GM21360 (cell line): ENCODE results near the gene OTOS.

Source experiments
- ATAC-seq: cut with Tn5 transposase; IDR thresholded peaks from one replicate; pipeline ENCODE4 v1.9.1; 2021; ENCODE audit warnings: mild to moderate bottlenecking, moderate library complexity; ENCODE audit not compliant: unreplicated experiment

OTOS gene

DNA sequence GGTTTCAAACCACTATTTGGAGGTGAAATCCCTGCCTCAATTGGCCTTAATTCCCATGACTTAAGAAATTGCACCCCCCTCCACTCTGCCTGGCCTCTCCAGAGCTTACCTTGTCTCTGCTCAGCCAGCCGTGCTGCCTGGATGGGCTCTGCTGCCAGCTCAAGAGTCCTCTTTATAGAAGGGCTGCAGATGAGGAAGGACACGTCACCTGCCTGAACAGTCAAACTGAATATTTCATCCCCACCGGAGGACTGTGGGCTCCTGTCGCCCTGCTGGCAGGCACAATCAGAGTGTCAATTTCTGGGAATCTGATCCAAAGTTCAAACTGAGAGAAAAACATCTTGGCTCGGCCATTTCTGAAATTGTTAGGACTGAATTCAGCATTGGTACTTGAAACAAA lies at the start of gene OTOS:
Gene OTOS, minus strand, starts transcription at position 148 of the 400 bp plus-strand sequence. CDS start 332 bp downstream, outside the sequence.
- ATAC-seq, result no peak

DNA sequence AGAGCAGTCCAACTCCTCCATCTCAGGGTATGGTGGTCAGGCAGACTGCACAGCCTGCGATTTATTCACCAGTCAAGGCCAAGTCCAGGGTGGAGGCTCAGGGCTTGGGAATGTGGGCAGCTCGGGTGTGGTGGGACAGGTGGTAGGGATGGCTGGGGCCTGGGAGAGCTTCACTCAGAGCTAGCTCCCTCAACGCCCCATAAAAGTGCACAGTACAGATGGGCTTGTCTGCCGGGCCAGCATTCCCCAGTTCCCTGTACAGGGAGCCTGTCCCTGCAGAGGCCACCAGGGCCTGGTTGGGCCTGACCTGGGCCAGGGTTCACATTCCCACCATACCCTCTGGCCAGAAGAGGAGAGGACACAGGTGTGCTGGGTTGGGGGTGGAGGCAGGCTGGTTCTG lies 49.2 kb upstream of the OTOS start:
- no peak for ATAC-seq

DNA sequence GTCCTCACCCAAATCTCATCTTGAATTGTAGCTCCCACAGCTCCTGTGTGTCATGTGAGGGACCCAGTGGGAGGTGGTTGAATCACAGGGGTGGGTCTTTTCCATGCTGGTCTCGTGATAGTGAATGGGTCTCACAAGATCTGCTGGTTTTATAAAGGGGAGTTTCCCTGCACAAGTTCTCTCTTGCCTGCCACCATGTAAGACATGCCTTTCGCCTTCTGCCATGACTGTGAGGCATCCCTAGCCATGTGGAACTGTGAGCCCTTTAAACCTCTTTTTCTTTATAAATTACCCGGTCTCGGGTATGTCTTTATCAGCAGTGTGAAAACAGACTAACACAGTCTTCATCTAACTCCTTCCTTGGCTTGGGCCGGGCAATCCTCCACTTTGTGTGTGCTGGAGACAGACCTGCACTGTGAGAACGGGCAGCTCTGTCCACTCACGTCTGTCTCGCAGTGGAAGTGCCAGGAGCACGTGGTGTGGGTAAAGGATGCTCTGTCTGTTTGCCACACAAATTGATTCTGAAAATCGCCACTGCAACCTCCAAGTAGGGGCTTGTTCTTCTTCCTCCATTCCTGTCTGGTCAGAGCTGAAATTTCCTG lies 47.6 kb upstream of the OTOS start:
- ATAC-seq, result no peak

DNA sequence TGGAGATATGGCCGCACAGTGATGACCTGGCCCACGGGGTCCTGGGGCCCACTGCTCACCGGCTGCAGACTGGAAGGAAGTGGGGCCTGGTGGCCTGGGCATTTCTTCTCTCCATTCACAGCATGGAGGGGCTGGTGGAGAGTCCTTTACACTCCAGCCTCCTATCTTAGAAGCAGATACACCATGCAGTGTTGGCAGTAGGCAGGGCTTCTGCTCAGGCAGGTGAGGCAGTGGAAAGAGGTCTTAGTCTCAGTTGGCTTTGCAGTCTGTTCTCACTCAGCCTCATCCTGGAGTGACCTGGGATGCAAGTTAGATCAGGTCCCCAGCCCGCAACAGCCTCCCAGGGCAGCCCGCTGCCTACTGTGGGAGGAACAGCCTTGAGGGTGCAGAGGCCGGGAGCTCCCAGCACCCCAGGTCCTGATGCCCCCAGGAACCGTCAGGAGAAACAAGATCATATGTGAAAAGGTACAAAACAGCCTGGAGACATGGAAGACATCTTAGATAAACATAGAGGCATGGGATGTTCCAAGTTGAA lies 45.8 kb upstream of the OTOS start:
- ATAC-seq, result no peak

DNA sequence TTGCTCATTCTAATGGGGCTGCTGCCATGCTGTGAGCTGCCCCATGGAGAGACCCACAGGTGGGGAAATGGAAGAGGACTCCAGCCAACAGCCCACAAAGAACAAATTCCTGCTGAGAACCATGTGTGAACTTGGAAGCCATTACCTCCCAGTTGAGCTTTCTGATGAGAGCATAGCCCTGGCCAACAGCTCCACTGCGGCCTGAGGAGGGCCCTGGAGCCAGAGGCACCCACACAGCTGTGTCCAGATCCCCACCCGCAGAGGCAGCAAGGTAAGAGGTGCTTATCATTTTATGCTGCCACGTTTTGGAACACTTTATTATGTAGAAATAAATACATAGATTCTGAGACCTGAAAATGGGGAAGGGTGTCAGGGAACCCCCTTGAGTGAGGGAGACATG lies 44.2 kb upstream of the OTOS start:
- no peak for ATAC-seq

DNA sequence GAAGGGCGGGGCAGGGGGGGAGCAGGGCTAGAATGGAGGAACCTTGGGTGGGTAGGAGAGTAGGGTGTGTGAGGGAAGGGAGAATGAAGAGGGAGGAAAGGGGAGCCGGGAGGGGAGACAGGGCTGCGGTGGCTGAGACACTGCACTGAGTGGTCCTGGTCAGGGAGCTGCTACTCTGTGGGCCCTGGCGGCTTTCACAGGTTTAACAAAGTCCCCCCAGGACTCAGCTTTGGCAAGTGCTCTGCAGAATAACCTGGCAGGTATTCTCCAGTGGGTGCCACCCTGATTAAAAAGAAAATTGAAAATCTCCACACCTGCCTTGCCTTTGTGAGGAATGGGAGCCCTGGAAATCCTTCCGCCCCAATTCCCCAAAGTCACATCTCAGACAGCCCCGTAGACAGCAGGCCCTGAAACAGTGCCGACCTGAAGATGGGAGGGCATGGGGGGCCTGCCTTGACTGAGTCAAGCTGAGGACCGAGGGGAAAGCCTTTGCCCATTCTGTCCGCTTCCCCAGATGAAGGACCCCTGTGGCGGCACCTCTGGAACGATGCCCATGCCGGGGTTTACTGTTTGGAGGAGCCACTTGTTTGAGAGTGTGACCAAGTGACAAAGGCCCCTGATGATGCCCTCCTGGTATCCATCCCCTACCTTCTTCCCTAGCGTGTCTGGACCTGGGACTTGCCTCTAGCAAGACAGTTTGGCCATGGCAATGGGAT lies 43.6 kb upstream of the OTOS start:
- ATAC-seq, result no peak

DNA sequence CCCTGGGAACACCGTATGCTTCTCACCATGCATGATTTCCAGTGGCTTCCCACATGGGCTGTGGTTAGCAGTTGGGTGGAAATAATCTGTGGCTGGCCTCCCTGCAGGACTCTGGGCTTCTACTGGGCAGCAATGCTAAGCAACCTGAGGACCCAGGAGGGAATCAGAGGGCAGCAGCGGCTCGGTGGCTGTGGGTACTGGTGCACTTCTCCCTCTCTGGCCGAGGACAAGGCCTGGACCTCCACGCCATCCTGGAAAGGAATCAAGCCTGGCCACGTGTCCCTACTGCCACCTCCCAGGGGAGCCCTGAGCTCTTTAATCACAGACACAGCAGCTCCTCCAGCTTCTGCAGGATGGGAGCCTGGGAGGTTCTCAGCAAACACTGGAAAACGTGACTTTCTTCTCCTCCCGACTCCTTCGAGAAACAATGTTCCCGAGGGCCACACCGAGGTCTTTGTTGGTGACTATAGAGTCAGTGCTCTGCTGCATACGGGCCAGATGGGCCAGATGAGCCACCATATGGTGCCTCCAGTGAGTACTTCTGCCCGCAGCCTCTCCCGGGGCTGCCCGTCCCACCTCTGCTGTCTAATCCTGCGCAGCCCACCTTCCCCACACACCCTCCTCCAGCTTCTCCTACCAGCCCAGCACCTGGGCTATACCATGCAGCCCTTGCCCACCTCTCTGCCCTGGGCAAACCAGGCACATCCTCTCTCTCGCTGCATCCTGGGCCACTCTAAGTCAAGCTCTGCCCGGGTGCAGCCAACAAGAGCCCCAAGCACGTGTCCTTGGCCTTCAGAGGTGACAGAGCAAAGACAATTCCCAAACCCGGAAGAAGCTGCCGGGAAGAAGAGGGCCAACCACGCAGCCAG lies 42.8 kb upstream of the OTOS start:
- ATAC-seq, result no peak

DNA sequence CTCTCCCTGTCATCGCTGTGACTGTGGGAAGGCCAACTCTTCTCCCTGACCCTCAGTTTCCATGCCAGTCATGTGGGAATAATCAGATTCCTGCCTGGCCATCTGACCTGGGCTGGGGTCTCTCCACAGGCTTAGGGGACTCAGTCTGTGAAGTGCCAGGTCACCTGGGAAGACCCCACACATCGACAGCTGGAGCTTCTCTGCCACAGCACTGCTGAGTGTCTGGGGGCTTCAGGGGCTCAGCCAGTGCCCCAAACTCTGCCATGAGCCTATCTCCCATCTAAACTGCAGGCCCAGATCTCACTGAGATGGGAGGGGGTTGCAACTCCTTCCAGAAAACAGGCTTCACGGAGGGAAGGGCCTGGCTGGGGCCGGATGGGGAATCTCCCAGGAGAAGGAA lies 42.0 kb upstream of the OTOS start:
- no peak for ATAC-seq

DNA sequence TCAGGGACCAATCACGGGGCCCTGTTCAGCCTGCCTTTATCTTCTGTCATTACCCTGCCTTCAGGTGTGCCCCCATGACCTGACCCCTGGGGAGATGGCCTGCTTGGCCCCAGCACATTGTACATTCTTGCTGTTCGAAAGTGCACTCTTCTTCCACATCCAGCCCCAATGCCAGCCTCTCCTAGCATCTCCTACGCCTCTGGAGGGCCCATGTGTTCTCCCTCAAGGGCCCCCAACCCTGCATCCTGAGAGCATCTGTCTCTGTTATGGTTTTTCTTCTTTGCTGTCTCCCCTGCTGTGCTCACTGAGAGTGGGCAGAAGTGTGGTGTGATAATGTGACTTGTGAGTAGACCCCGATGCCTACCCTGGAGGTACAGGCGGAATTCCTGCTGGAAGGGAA lies 41.5 kb upstream of the OTOS start:
- ATAC-seq, result no peak

DNA sequence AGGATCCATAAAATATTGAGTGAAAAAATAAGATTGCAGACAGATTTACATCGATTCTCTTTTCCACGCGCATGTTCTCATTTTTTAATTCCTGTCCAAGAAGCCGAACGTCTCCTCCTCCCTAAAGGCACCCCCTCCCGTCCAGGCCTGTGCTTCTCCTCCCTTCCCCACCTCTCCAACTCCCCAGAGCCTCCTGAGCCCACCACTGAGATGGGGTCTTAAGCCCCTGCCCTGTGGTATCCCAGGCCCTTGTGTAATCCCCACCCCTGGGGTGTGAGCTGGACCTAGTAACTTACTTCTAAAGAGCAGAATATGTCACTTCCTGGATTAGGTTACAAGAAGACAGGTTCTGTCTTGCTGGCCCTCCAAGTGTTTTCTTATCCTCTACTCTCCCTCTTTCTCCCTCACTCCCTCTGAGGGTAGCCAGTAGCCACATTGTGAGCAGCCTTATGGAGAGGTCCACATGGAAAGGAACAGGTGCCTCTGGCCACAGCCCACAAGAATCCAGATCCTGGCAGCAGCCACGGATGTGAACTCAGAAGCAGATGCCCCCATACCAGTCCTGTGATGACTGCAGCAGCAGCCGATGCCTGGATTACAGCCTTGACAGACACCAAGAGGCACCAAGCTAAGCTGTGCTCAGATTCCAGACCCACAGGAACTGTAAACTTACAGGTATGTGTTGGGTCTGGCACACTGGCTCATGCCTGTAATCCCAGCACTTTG lies 39.6 kb upstream of the OTOS start:
- no peak for ATAC-seq

DNA sequence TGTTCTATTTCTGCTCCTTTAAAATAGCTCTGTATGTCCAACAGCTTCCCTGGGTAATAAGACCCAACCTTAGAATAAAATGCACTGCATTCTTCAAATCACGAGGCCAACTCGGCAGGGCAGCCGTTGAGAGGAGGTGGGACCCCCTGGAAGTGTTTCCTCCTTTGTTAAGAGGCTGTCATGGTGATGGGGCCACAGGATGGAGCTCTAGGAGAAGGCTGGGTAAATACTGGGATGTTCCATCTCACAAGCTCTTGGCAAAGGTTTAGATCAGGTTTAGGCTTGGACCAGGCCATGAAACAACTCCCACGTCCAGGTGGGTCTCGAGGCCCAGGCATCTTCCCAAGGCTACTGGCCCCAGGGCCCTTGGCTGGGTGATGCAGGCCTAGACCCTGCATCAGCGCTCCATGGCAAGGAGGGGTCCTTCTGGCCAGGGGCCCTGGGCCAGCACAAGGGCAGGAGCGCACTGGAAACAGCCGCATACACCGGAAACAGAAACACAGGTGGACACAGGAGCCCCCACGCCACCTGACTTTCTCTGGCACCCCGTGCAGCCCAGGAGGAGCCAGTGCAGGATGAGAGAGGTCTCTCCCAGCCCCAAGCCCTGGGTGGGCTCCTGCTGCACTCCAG lies 38.8 kb upstream of the OTOS start:
- no peak for ATAC-seq

DNA sequence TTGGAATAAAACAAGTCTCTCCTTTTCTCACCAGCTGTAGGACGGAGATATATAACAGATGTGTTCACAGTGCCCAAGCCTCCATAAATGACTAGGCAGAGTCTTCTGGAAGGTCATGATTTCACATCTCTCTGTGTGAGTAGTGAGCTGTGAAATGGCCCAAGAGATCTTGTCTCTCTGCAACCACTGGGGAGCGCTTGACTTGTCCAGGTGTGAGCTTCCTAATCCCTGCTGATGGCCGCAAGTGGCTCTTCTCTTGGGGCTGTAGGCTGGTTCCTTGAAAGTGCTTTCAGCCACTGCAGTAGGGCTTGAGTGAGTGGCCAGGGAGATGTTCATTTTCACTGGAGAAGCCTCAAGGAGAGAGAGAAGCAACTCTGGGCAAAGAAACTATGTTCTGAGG lies 38.1 kb upstream of the OTOS start:
- no peak for ATAC-seq

DNA sequence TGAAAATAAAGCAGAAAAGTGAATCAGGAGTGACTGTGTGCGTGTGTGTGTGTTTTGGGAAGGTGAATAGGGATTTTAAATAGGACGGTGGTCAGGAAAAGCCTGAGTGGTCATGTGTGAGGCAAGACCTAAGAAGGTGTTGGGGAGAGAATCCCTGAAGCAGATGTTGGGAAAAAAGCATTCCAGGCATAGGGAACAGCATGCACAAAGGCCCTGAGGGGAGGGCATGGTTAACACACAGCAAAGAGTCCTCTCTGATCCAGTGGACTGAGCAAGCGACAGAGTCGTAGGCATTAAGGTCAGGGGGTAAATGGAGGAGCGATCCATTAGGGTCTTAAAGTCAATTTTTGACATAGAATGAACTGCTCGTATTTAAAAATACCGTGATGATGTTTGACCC lies 34.0 kb upstream of the OTOS start:
- ATAC-seq, result no peak

DNA sequence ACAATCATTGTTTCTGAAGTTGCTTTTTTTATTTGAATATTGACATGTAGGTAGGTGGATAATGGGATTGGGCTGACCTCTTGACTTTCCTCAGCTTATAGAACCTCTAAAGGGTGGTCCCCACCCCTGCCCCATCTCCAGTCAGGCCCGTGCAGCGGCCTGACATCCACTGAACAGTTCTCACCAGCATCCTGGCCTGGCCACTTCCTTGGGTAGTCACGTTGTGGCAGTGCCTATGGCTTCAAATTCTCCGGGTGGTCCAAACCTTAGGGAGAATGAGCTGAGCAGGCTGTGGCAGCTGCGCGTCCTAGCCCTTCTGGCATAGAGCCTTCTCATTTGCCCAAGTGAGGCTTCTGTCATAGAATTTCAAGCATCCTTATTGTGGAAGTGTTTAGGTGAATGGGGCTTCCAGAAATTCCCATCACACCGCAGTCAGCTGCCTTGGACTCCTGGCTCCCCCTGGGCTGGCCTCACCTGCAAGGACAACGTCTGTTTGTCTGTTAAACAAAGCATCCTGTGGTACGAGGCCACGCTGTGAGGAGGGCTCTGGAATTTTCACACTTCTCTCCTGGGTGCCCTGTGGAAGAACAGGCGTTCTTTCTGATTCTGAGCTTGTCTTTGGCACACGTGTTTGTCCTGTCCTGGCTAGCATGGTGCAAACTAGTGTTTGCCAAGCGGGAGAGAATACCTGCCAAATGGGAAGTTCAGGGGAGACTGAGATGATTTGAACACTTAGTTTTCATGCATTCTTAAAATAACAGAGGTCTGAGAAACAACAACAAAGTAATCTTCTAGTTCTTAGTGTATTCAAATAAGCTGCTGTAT lies 31.8 kb upstream of the OTOS start:
- no peak for ATAC-seq

DNA sequence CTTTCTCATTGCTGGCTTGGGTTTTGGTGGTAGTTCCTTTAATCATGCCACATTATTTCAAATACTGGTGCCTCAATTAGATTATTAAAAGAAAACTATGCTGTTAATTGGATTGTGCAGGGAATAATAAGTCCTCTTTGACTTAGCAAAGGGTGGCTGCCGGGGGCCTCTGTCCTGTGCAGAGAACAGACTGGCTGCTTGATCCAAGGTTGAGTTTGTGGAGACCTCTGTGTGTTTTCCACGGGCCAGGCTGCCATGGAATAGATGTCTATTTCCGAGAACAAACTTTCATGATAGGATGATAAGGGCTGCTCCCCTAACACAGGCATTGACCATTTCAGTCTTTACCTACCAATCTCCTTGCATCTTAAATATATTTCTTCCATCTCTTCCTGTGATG lies 30.4 kb upstream of the OTOS start:
- no peak for ATAC-seq

DNA sequence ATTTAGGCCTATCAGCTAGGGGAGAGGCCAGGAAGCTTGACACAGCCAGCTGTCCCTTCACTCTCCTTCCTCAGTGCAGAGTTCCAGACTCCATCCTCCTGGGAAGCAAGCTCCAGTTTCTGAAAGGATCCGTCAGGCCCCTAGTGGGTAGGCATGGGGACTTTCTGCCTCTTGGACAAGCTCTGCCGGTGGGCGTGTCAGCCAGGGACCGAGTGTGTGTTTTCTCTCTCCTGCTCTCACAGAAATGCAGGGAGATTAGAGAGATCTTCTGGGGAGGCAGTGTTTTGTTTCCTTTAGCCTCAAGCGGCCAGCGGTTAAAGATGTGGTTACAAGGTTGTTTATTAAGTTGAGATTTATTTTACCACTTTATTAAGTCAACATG lies 29.9 kb upstream of the OTOS start:
- ATAC-seq, result no peak

DNA sequence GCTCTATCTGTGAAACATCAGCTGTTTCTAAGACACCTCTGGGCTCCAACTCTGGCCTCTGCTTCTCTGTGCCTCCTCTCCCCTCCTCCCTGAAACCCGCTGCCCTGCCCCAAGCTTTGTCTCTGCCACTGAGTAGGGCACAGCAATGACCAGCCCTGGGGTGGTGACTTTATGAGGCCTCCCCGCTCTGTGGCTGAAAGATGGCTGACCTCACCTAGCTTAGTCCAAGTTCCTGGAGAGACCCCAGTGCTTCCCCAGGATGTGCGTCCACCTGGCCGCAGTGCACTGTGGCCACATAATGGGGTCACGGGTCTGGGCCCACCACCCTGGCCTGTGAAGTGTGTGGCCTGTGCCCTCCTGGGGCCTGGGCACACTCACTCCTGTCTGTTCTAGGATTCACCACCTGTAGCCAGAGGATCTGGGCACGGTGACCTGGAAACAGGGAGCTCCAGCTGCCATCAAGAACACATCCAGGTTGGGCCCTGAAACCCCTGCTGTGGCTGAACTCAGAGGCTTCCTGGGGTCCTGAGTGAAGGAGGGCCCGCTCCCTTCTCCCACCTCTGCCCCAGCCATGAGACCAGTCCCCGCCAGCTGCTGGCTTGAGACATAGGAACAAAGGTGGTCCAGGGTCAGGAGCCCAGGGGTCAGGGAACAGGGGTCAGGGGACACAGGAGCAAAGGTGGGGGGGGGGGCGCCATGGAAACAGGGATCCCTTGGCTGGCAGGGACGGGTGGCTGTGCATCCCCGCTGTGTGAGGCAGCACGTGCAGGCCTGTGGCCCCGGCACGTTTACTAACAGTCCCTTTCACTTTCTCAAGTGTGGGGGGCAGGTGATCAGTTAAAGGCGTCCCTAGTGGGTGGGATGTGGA lies 29.3 kb upstream of the OTOS start:
- ATAC-seq, result no peak

DNA sequence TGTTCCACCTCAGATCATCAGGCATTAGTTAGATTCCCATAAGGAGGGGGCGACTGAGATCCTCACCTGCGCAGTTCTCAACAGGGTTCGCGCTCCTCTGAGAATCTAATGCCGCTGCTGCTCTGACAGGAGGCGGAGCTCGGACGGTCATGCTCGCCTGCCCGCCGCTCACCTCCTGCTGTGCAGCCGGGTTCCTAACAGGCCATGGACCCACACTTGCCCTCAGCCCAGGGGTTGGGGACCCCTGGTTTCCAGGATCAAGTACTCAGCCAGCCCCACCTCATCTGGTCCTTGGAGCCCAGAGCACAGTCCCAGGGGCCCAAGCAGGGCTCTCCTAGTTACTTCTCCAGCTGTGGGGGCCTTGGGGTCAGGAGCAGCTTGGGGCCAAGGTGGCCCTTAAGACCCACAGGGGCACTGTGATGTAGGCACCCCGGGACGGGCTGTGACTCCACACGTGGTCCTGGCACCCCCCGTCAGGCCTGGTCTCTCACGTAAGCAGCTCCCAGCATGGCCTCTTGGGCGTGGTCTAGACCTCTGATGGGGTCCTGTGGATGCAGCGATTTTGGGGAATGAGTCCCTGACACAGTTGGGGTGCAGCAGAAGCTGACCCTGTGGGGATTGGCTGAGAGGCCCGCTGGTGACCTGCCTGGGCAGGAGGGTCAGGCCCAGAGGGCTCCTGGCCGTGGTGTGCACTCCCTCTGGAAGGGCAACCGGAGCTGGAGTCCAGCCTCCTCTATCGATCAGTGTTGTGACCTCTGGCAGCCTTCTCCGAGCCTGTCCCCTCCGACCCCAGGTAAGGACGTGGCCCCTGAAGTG lies 28.3 kb upstream of the OTOS start:
- ATAC-seq, result no peak
